Activated CD8-positive, alpha-beta memory T cell treated with anti-CD3 and anti-CD28 coated beads for 24 hours (primary cell): Measurements from ENCODE around the gene CAPN5.

Experiments used
- DNase-seq: peaks from one replicate; pipeline ENCODE4 v3.0.0-alpha.2; 2020

Gene CAPN5

DNA sequence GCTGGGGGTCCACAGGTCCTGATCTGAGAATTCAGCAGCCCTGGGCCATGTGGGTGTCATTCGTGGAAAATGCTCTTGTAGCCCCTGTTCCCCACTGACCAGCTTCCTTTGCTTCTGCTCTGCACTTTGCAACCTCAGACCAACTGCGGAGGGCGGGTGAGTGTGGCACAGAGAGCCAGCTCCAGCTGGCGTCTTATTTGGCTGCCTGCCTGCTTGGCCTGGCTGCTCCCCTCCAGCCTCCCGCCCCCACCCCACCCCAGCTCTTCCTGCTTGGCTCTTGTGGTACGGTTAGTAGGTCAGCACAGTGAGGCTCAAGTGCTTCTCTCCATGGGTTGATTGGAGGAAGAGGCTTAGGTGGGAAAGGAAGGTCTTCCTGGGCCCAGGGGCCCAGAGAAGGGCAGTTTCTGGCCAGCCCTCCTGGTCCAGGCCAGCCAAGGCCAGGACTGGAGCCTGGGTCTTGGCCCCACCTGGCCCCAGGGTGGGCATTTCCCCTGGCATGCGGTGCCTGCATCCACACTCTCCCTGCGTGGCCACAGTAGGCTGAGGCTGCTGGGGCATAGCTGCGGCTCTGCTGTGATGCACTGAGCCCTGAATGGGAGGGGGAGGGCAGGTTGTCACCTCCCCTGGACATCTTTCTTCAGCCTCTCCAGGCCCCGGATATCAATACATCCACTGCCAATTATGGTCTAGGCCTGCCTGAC lies 87.8 kb downstream of the CAPN5 start:
- no peak for DNase-seq

DNA sequence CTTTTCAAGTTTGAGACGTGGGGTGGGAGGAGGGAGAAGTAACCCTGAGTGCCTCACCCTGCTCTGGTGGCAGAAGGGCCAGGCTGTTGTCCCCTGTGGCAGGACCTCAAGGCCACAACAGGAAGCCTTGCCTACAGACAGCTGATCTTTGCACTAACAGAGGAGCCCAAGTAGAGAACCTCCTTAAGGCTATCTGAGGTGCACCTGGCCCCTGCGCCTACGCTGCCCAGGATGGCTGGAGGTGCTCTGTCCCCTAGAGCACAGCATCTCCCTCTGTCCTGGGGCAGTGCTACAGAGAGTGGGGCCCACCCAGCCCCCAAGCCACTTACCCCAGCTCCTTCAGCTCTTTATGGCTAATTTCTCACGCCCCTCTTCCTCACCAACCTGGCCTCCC lies 88.3 kb downstream of the CAPN5 start:
- DNase-seq: no peak

DNA sequence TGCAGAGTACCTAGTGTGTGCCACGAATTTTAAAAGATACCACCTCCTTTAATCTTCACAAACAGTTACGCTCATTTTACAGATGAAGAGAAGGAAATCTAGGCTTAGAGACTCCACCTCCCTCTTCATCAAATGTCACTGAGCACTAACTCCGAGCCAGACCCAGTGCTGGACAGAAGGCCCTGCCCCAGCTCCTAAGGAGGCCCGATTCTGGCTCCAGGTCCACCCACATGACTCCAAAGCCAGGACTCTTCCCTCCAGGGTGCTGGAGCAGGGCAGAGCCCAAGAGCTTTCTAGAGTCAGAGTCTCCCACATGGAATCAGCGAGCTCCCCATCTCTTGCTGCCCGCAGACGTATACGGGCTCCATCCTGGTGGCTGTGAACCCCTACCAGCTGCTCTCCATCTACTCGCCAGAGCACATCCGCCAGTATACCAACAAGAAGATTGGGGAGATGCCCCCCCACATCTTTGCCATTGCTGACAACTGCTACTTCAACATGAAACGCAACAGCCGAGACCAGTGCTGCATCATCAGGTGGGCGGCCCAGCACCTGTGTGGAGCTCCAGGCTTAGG lies 88.9 kb downstream of the CAPN5 start:
- no peak for DNase-seq

DNA sequence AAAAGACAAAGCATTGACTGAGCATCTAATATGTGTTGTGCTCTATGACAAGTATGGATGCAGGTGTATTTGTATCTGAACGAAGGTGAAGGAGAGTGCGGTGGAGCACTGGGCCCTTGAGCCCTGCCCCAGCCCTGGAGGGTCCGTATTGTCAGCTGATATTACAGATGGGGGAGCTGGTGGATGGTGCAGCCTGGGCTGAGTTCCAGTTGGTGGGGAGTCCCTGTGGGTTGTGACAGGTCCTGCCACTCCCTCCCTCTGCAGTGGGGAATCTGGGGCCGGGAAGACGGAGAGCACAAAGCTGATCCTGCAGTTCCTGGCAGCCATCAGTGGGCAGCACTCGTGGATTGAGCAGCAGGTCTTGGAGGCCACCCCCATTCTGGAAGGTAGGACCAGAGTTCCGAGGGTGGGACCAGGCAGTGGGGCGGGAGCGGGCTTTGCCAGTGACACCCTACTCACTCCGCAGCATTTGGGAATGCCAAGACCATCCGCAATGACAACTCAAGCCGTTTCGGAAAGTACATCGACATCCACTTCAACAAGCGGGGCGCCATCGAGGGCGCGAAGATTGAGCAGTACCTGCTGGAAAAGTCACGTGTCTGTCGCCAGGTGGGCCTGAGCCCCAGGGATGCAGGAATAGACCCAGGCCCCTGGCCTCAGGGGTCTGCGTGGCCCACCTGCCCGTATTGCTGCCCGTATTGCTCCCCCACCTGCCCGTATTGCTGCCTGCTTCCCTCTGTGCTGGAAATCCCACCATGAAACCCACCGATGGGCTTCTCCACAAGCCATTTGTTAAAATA lies 89.8 kb downstream of the CAPN5 start:
- no peak for DNase-seq

DNA sequence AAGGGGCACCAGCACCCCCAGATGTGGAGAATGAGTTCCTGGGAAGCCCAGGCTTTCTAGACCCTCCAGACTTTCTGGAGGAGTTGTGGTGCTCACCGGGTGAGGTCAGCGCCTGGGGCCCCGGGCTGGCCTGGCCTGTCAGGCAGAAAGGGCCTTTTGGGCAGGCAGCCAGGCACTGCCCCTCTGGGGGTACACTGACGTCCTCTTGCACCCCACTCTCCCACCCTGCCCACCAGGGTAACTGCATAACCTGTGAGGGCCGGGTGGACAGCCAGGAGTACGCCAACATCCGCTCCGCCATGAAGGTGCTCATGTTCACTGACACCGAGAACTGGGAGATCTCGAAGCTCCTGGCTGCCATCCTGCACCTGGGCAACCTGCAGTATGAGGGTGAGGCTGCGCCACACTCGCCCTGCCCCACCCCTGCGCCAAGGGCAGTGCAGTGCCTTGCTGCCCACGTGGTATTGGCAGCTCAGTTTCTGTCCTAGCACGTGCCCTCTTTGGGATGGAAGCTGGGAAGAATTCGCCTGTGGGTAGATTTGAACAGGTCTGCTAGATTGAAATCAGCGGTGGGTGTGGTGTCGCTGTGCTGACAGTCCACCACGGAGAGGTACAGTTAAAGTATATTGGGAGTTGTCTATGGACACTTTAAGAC lies 91.4 kb downstream of the CAPN5 start:
- no peak for DNase-seq

DNA sequence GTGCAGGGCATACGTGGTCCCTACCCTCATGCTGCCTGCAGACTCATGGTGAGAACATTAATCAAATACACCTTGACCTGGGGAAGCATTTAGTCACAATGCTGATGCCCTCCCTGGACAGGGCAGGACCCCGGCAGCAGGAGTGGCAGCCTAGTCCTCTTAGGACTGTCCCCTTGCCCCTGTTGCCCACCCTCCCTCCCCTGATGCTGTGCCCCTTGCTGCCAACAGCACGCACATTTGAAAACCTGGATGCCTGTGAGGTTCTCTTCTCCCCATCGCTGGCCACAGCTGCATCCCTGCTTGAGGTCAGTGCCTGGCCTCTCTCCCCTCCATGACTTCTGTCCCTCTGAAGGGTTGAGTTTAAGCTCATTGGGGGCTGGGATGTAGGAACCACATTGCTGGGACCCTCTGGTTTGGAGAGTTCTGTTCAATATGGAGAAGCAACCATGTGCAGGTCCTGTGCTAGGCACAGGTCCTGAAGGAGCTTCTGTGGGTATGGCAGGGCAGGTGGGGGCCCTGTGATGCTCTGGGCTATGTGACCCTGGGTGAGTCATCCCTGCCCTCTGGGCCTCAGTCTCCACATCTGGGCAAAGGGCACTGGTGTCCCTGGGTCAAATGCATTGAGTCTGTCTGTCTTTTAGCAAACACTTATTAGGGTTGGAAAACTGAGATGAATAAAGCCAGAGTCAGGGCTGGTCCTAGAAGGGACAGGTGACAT lies 92.6 kb downstream of the CAPN5 start:
- DNase-seq: no peak

DNA sequence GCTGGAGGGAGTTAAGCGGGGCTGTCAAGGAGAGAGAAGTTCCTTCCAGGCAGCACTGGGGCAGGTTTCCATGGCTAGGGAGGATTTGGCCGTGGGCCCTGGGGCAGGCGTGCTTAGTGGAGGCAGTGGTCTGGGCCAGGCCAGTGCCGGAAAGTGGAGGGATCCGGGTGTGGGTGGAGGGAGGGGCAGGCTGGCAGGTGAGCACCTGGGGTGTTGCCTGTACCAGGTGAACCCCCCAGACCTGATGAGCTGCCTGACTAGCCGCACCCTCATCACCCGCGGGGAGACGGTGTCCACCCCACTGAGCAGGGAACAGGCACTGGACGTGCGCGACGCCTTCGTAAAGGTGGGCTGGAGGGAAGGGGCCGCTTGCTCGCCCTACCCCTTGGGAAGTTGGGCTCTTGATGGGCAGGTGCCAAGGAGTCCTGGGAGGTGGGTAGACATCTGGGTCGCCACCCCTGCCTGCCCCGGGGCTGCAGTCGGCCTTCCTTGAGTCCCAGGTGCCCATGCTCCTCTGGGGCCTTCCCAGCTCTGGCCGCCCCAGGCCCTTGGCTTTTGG lies 93.2 kb downstream of the CAPN5 start:
- DNase-seq: no peak

DNA sequence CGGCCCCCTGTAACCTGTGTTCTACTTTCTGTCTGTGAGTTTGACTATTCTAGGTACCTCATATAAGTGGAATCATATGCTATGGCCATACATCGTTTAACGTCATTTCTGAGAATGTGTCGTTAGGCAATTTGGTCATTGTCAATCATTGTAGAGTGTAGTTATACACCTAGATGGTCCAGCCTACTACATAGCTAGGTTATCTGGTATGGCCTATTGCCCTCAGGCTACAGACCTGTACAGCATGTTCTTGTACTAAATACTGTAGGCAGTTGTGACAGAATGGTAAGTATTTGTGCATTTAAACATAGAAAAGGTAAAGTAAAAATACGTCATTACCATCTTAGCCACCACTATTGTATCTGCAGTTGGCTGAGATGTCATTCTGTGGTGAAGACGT lies 96.5 kb downstream of the CAPN5 start:
- DNase-seq: no peak

DNA sequence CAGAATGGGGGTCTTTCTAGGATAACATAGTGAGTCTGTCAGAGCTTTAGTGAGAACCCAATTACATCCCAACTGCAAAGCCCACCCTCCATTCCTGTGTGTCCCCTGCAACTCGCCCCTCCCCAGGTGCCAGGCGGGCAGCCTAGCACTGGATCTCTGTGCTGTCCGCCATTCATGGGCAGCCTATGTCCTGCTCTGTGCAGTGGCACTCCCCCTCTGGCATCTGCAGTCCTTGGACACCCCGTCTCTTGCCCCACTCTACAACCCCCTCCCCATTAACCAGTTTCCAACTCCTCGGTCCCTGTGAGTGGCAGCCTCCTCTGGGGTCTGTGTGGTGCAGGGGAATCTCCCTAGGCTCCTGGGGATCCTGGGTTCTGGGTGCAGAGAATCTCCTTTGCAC lies 98.3 kb downstream of the CAPN5 start:
- no peak for DNase-seq

DNA sequence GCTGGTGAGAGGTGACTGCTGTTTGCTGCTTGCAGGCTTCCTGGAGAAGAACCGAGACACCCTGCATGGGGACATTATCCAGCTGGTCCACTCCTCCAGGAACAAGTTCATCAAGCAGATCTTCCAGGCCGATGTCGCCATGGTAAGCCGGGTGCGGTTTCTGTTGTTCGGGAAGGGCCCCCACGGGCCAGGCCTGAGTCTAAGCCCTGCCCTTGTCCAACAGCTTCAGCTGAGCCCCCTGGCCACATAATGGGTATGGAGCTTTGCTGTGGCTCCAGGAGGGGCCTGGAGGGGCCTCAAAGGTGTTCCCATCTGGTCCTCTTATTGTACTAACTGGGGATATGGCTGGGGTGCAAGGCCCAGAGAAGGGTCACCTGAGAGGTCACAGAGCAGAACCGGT lies 99.2 kb downstream of the CAPN5 start:
- DNase-seq: no peak

DNA sequence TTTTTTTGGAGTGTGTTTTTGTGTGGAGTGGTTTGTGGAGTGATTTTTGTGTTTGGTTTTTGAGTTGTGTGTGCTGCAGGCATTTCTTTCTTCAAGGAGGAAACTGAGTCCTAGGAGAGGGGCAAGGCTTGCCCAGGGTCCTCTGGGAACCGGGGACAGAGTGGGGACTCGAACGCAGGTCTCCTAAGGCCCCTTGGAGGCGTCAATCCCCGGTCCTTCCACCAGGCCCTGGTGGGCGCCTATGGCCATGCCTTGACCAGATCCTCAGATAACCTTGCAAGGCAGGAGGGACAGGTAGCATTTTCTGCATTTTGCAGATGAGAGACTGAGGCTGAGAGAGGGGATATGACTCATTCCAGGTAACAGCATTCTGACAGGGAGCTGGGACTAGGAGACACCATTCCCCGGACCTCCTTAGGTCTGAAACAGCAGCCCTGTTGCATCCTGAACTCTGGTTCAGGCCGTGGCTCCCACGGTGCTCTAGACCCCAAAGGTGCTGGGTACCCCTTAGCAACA lies 100.4 kb downstream of the CAPN5 start:
- DNase-seq: no peak

DNA sequence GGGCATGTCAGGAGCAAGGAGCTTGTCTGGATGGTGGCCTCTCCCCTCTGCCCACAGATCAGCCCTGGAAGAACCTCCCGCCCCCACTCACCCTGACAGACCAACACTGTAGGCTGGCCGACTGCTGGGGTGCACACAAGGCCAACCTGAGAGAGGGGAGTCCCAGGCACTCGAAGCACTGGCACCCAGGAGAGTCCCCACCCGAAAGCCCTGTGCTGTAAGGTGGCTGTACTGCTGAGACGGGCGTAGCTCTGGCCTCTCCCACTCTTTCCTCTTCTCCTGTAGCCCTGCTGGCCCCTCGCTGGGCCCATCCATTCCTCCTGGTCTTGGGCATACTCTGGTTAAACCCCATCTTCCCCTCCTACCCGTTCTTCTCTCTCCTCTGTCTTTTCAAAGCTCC lies 101.0 kb downstream of the CAPN5 start:
- no peak for DNase-seq

DNA sequence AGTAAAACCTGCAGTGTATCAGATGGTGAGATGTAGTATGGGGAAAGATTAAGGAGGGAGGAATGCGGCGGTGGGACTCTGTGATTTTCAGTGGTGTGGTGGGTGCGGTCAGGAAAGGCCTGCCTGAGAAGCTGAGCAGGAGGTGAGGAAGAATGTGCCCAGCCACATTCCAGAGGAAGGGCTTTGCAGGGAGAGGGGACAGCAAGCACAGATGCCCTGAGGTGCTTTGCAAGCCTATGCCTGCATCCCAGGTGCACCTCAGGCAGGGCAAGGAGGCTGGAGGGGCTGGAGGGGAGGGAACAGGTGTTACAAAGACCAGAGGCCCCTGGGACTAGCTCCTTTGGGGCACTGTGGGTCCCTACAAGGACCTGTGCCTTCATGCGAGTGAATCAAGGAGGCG lies 103.3 kb downstream of the CAPN5 start:
- no peak for DNase-seq

DNA sequence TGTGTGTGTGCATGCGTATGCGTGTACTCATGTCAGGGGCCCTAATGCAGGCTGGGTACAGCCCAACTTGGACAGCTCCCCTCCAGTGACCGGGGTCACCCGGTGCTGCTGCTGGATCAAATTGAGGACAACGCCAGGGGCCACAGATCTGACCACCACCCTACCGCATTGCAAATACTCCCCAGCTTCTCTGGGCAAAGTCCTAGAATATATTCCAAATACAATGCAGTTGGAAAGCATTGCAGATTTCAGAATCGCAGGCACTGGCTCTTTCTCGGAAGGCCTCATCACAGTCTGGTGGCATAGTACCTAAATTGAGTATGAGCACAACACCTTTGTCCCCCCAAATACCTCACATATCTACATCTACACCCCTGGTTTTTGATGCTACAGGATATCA lies 104.5 kb downstream of the CAPN5 start:
- DNase-seq: no peak

DNA sequence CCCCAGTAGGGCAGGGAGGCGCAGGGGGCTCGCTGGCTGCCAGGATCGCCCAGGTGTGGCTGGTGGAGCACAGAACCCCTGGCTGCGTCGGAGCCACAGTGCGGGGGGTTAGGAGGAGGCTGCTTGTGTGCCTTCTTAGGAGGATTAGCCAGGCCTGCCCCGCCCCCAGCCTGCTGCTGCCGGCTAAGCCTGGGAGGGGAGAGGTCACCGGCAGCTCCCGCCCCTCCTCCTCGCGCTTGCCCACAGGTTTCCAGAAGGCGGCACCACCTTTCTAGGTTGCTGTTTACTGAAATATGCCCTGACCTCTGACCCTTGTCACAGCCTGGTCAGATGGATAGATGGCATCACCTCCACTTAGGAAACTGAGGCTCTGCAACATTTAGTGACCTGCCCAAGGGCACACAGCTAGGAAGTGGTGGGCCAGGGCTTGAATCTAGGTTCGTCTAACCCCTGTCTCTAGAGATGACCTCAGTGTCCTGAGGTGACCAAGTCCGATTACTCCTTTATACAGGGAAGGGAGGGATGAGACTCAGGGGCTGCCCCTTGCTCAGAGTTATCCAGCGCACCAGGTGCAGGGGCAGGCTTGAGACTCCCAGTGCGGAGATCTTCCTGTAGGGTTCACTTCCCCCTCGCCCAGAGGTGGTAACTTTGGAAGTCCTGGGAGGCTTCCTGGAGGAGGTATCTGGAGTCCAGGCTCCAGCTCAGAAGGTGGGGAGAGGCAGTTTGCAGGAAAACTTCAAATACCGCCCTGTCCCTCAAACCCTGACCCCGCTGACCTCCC lies 105.3 kb downstream of the CAPN5 start:
- no peak for DNase-seq

DNA sequence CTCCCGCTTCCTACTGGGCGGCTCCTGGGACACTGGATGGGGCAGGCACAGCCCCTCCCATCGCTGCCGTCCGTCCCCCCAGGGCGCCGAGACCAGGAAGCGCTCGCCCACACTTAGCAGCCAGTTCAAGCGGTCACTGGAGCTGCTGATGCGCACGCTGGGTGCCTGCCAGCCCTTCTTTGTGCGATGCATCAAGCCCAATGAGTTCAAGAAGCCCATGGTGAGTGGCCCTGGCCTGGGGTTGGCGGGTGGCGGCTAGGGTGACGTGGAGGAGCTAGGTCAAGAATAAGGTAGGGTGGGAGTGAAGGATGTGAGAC lies 105.9 kb downstream of the CAPN5 start:
- DNase-seq: no peak

DNA sequence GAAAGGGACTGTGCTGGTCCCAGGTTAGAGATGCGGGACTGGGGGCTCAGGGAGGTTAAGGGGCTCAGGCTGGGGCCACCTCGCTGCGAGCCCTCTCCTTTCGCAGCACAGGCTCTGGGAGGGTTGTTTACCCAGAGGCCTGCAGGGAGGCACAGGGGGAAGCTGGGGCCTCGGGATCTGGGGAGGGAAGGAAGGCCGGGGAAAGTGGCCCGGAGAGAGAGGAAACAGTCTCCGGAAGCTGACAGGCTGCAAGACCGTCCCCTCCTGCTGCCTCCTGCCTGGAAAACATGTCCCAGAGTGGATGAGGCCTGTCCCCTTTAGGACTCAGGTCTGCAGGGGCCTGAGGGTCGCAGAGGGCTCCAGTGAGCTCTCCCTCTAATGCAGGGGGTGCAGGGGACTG lies 106.7 kb downstream of the CAPN5 start:
- DNase-seq: no peak

DNA sequence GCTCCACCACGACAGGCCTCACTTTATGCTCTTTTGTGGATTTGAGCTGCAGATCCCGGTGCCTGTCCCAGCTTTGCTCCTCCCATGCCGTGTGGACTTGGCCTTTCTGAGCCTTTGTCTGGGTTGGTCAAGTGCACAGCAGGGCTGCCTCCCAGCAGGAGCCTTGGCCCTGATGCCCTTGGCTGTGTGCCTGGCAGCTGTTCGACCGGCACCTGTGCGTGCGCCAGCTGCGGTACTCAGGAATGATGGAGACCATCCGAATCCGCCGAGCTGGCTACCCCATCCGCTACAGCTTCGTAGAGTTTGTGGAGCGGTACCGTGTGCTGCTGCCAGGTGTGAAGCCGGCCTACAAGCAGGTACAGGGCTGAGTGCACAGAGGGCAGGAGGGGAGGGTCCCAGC lies 107.8 kb downstream of the CAPN5 start:
- no peak for DNase-seq

DNA sequence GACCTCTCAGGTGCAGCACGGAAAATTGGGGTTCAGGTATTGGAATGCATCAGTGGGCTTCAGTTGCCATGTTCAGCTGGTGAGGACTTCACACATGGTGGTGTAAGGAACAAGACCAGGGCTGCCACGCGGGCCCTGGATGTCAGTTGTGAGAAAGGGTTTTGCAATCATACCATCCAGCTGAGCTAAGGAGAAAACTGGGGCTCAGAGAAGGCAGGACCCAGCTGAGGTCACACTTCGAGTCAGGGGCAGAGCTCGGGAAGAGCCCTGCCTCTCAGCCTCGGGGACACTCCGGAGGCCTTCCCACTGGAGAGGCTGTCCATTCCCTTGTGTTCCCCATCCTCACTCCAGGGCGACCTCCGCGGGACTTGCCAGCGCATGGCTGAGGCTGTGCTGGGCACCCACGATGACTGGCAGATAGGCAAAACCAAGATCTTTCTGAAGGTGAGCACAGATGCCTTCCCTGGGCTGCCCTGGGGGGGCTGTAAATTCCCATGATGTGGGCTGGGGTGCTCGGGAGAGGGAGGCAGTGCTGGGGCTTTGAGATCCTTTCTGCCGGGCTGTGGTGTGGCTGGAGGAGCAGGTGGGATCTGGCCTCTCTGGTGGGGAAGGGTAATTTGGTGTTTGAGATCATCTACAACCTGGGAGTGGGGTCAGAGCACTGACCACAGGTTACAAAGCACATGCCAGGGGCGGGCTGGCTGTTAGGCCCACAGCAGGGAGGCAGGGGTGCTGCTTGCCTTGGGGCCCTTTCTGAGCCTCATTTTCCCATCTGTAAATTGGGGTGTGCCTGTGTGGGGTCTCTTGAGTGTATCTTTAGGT lies 108.5 kb downstream of the CAPN5 start:
- DNase-seq: no peak
